Hepatocyte (in vitro differentiated cells): ENCODE measurements around the gene PNMA1.

ENCODE experiments used
- CTCF ChIP-seq: fragments of 200-600 bp; sonication (generic); IDR thresholded peaks from 2 replicates; pipeline ENCODE4 v1.5.1; 2016; ENCODE audit warnings: antibody characterized with exemption, mild to moderate bottlenecking; ENCODE audit not compliant: poor library complexity
- EZH2phosphoT487 ChIP-seq: fragments of 200-600 bp; sonication (generic); IDR thresholded peaks from one replicate; pipeline ENCODE4 v1.6.1; 2018; ENCODE audit warnings: antibody characterized with exemption, mild to moderate bottlenecking, low read depth, moderate library complexity; ENCODE audit not compliant: unreplicated experiment, severe bottlenecking

GRCh38 chr14:73747379-73748211, 33.4 kb upstream of the PNMA1 start:
- TF ChIP-seq CTCF, result no peak
- no peak for TF ChIP-seq EZH2phosphoT487
